ENCODE results near the gene KCNC1.

DNA sequence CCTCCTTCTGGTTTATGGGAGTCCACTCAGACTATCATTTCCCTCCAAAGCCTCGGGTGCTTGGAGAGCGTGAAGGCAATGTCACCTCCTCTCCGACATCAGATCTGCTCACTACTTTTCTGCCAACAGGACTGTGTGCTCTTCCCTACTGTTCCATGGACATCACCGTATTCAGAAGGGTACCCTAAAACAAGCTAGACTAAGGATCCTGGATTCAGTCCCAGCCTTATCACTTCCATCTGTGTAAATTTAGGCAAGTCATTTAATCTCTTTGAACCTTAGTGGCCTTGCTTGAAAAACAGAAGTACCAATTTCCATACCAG lies 78.2 kb downstream of the KCNC1 start:
- no peak for TF ChIP-seq CTCF (conservative IDR thresholded peaks at IDR 0.05; ENCODE audit: low read length)
- no peak for TF ChIP-seq EZH2phosphoT487 (IDR thresholded peaks at IDR 0.05; ENCODE audit: borderline replicate concordance)

All from Loucy (cell line).